WTC11 (cell line): Measurements from ENCODE around the gene MACROH2A2. TPM values are rescaled to one million over a fixed set of nuclear protein-coding genes. Genes with fewer than 3 reads are reported as not detected.
A peak's percentile ranks its signal among the peaks of the same experiment; 100 is the strongest.

Experiments
- ATAC-seq: fragments of 200-7000 bp; cut with Tn5 transposase; 2 replicates; pipeline ENCODE4 v1.10.0; 2021; ENCODE audit warnings: mild to moderate bottlenecking, moderate library complexity
- CTCF ChIA-PET: fragments of 300-600 bp; sonication (Branson Sonifier 250); formaldehyde crosslinking; loops from one replicate; lab custom pipeline; 2021; ENCODE audit warnings: antibody characterized with exemption; lab: Charles Lee
- POLR2A ChIA-PET: fragments of 350-600 bp; sonication (Branson Sonifier 250); formaldehyde crosslinking; loops from one replicate; lab custom pipeline; 2021; ENCODE audit warnings: antibody characterized with exemption; lab: Charles Lee
- DNase-seq: peaks from one replicate; pipeline ENCODE4 v3.0.0; 2021; ENCODE audit warnings: low spot score
- H3K27ac Mint-ChIP-seq: 2 replicates; pipeline ENCODE4 v1.8.0; 2021; ENCODE audit warnings: mixed read lengths
- H3K27me3 Mint-ChIP-seq: 2 replicates; pipeline ENCODE4 v1.8.0; 2021; ENCODE audit warnings: low read depth, mild to moderate bottlenecking, moderate library complexity, mixed read lengths
- H3K36me3 Mint-ChIP-seq: 2 replicates; pipeline ENCODE4 v1.8.0; 2021; ENCODE audit warnings: mixed read lengths
- H3K4me1 Mint-ChIP-seq: 2 replicates; pipeline ENCODE4 v1.8.0; 2022; ENCODE audit warnings: mixed read lengths
- H3K4me3 Mint-ChIP-seq: 2 replicates; pipeline ENCODE4 v1.8.0; 2021; ENCODE audit warnings: mild to moderate bottlenecking, moderate library complexity, mixed read lengths
- H3K9me3 Mint-ChIP-seq: 2 replicates; pipeline ENCODE4 v1.8.0; 2021; ENCODE audit warnings: mixed read lengths
- CBFB ChIP-seq: sonication (generic); formaldehyde crosslinking; IDR thresholded peaks from 2 replicates; pipeline ENCODE4 v1.8.1; 2022; ENCODE audit warnings: mild to moderate bottlenecking, low read depth, missing genetic modification reagents
- CREB1 ChIP-seq: sonication (generic); formaldehyde crosslinking; IDR thresholded peaks from 2 replicates; pipeline ENCODE4 v1.8.0; 2023; ENCODE audit warnings: mild to moderate bottlenecking, missing genetic modification reagents
- GABPB1 ChIP-seq: sonication (generic); formaldehyde crosslinking; IDR thresholded peaks from 2 replicates; pipeline ENCODE4 v1.8.1; 2023; ENCODE audit warnings: mild to moderate bottlenecking, missing genetic modification reagents
- IRF1 ChIP-seq: sonication (generic); formaldehyde crosslinking; IDR thresholded peaks from 2 replicates; pipeline ENCODE4 v1.8.0; 2023; ENCODE audit warnings: missing genetic modification reagents
- JAZF1 ChIP-seq: fragments of 250-450 bp; sonication (Bioruptor Pico); IDR thresholded peaks from 2 replicates; pipeline ENCODE4 v1.9.0; 2021; ENCODE audit warnings: moderate library complexity, mild to moderate bottlenecking, inconsistent platforms
- JUN ChIP-seq: sonication (generic); formaldehyde crosslinking; IDR thresholded peaks from 2 replicates; pipeline ENCODE4 v1.8.0; 2023; ENCODE audit warnings: mild to moderate bottlenecking, missing genetic modification reagents
- KAT7 ChIP-seq: sonication (generic); formaldehyde crosslinking; IDR thresholded peaks from 2 replicates; pipeline ENCODE4 v1.8.1; 2023; ENCODE audit warnings: missing genetic modification reagents, mild to moderate bottlenecking, borderline replicate concordance
- MXD4 ChIP-seq: fragments of 250-450 bp; sonication (Bioruptor Pico); IDR thresholded peaks from 2 replicates; pipeline ENCODE4 v1.8.0; 2021; ENCODE audit warnings: mild to moderate bottlenecking, moderate library complexity, borderline replicate concordance
- NFE2L1 ChIP-seq: sonication (generic); formaldehyde crosslinking; IDR thresholded peaks from 2 replicates; pipeline ENCODE4 v1.8.1; 2023; ENCODE audit warnings: missing genetic modification reagents
- NFYB ChIP-seq: sonication (generic); formaldehyde crosslinking; conservative IDR thresholded peaks from 2 replicates; pipeline ENCODE4 v1.8.0; 2022; ENCODE audit warnings: low read depth, missing genetic modification reagents
- RELA ChIP-seq: sonication (generic); formaldehyde crosslinking; IDR thresholded peaks from 2 replicates; pipeline ENCODE4 v1.8.1; 2022; ENCODE audit warnings: missing genetic modification reagents, mild to moderate bottlenecking, borderline replicate concordance
- TCF7 ChIP-seq: sonication (generic); formaldehyde crosslinking; IDR thresholded peaks from 2 replicates; pipeline ENCODE4 v1.8.0; 2022; ENCODE audit warnings: mild to moderate bottlenecking, low read depth, missing genetic modification reagents, moderate library complexity
- ZBTB43 ChIP-seq: sonication (generic); formaldehyde crosslinking; IDR thresholded peaks from 2 replicates; pipeline ENCODE4 v1.8.1; 2023; ENCODE audit warnings: mild to moderate bottlenecking, missing genetic modification reagents
- ZNF138 ChIP-seq: sonication (generic); formaldehyde crosslinking; conservative IDR thresholded peaks from 2 replicates; pipeline ENCODE4 v1.8.1; 2022; ENCODE audit warnings: mild to moderate bottlenecking, moderate library complexity, missing genetic modification reagents
- ZNF263 ChIP-seq: sonication (generic); formaldehyde crosslinking; IDR thresholded peaks from 2 replicates; pipeline ENCODE4 v1.8.1; 2022; ENCODE audit warnings: low read depth, mild to moderate bottlenecking, moderate library complexity, missing genetic modification reagents
- total RNA-seq: library from RNA; stranded (reverse); gene quantifications from 3 replicates; pipeline ENCODE4 v1.2.3, GENCODE V29; 2021
- TF ChIP-seq, protein P1 (sequence below): sonication (generic); formaldehyde crosslinking; IDR thresholded peaks from 2 replicates; pipeline ENCODE4 v1.8.0; 2022; ENCODE audit warnings: mild to moderate bottlenecking, missing genetic modification reagents
- TF ChIP-seq, protein P2 (sequence below): sonication (generic); formaldehyde crosslinking; IDR thresholded peaks from 2 replicates; pipeline ENCODE4 v1.8.1; 2022; ENCODE audit warnings: missing genetic modification reagents, borderline replicate concordance
- TF ChIP-seq, protein P3 (sequence below): sonication (generic); formaldehyde crosslinking; IDR thresholded peaks from 2 replicates; pipeline ENCODE4 v1.8.0; 2022; ENCODE audit warnings: missing genetic modification reagents
- TF ChIP-seq, protein P4 (sequence below): fragments of 250-450 bp; sonication (Bioruptor Pico); IDR thresholded peaks from 2 replicates; pipeline ENCODE4 v1.8.0; 2021; ENCODE audit warnings: mild to moderate bottlenecking

MACROH2A2 gene
- total RNA-seq, 1 experiment from 2014 or later = 35.4 TPM

GRCh38 chr10:70052462-70053217 lies at the start of gene MACROH2A2 (continued):
- TF ChIP-seq ZBTB43 (CRISPR knock-in tag) (no peak), JUN (CRISPR knock-in tag) (no peak), NFYB (CRISPR knock-in tag) (no peak), GABPB1 (CRISPR knock-in tag) (0 out of 2 replicates have a peak, but pooled peaks have one; percentile 29)

- ChIA-PET POLR2A (no interaction called here), CTCF (no interaction called here)
- DNase-seq = no peak
- Mint-ChIP-seq H3K36me3 (no peaks in the 10 kb centered on the region), H3K4me3 (no peak overlapping the region), H3K27ac (no peak overlapping the region), H3K4me1 (no peaks in the 10 kb centered on the region), H3K9me3 (peaks cover 20% of the 10 kb centered on the region), H3K27me3 (peaks cover 20% of the 10 kb centered on the region)
- no peak for TF ChIP-seq NFE2L1 (CRISPR knock-in tag)
- no peak for TF ChIP-seq RELA (CRISPR knock-in tag)
- TF ChIP-seq, protein P1, sequence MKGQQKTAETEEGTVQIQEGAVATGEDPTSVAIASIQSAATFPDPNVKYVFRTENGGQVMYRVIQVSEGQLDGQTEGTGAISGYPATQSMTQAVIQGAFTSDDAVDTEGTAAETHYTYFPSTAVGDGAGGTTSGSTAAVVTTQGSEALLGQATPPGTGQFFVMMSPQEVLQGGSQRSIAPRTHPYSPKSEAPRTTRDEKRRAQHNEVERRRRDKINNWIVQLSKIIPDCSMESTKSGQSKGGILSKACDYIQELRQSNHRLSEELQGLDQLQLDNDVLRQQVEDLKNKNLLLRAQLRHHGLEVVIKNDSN = no peak
- TF ChIP-seq IRF1 = no peak
- ATAC-seq = no peak
Observed at GRCh38 chr10:70007116-70007820, 45.4 kb upstream of the MACROH2A2 start.

GRCh38 chr10:70031215-70031614 lies 21.4 kb upstream of the MACROH2A2 start:
- H3K27me3 Mint-ChIP-seq = peaks cover 44% of the 10 kb centered on the region
- H3K27ac Mint-ChIP-seq = no peak overlapping the region
- H3K36me3 Mint-ChIP-seq = peaks cover 7% of the 10 kb centered on the region; the same call in 1 of the 2 replicates
- ATAC-seq (no peak), DNase-seq (no peak)
- H3K9me3 Mint-ChIP-seq = peaks cover 22% of the 10 kb centered on the region
- ChIA-PET CTCF (interaction anchor here (0.7 to 1.5 kb wide), 2 partner anchors 73 to 76 kb away, joined by 3 to 4 read pairs; no protein-coding TSS in a partner anchor), POLR2A (no interaction called here)
- no peak overlapping the region for H3K4me3 Mint-ChIP-seq
- no peaks in the 10 kb centered on the region for H3K4me1 Mint-ChIP-seq
- no peak for TF ChIP-seq CREB1 (CRISPR knock-in tag)
- no peak for TF ChIP-seq NFE2L1 (CRISPR knock-in tag)
- TF ChIP-seq, protein P2, sequence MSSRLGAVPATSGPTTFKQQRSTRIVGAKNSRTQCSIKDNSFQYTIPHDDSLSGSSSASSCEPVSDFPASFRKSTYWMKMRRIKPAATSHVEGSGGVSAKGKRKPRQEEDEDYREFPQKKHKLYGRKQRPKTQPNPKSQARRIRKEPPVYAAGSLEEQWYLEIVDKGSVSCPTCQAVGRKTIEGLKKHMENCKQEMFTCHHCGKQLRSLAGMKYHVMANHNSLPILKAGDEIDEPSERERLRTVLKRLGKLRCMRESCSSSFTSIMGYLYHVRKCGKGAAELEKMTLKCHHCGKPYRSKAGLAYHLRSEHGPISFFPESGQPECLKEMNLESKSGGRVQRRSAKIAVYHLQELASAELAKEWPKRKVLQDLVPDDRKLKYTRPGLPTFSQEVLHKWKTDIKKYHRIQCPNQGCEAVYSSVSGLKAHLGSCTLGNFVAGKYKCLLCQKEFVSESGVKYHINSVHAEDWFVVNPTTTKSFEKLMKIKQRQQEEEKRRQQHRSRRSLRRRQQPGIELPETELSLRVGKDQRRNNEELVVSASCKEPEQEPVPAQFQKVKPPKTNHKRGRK (CRISPR knock-in tag) = no peak
- no peak for TF ChIP-seq MXD4 (CRISPR knock-in tag)
- no peak for TF ChIP-seq ZNF263
- no peak for TF ChIP-seq ZNF138 (CRISPR knock-in tag)
- TF ChIP-seq, protein P3, sequence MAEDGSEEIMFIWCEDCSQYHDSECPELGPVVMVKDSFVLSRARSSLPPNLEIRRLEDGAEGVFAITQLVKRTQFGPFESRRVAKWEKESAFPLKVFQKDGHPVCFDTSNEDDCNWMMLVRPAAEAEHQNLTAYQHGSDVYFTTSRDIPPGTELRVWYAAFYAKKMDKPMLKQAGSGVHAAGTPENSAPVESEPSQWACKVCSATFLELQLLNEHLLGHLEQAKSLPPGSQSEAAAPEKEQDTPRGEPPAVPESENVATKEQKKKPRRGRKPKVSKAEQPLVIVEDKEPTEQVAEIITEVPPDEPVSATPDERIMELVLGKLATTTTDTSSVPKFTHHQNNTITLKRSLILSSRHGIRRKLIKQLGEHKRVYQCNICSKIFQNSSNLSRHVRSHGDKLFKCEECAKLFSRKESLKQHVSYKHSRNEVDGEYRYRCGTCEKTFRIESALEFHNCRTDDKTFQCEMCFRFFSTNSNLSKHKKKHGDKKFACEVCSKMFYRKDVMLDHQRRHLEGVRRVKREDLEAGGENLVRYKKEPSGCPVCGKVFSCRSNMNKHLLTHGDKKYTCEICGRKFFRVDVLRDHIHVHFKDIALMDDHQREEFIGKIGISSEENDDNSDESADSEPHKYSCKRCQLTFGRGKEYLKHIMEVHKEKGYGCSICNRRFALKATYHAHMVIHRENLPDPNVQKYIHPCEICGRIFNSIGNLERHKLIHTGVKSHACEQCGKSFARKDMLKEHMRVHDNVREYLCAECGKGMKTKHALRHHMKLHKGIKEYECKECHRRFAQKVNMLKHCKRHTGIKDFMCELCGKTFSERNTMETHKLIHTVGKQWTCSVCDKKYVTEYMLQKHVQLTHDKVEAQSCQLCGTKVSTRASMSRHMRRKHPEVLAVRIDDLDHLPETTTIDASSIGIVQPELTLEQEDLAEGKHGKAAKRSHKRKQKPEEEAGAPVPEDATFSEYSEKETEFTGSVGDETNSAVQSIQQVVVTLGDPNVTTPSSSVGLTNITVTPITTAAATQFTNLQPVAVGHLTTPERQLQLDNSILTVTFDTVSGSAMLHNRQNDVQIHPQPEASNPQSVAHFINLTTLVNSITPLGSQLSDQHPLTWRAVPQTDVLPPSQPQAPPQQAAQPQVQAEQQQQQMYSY (CRISPR knock-in tag) = no peak
- TF ChIP-seq TCF7 (CRISPR knock-in tag) = no peak
- TF ChIP-seq JAZF1 (CRISPR knock-in tag) = no peak
- TF ChIP-seq CBFB (CRISPR knock-in tag) = no peak
- no peak for TF ChIP-seq KAT7
- TF ChIP-seq, protein P4, sequence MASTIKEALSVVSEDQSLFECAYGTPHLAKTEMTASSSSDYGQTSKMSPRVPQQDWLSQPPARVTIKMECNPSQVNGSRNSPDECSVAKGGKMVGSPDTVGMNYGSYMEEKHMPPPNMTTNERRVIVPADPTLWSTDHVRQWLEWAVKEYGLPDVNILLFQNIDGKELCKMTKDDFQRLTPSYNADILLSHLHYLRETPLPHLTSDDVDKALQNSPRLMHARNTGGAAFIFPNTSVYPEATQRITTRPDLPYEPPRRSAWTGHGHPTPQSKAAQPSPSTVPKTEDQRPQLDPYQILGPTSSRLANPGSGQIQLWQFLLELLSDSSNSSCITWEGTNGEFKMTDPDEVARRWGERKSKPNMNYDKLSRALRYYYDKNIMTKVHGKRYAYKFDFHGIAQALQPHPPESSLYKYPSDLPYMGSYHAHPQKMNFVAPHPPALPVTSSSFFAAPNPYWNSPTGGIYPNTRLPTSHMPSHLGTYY (CRISPR knock-in tag) = no peak
